Endothelial cell of umbilical vein (primary cell): ENCODE data around the gene PTPRD. TPM values are rescaled to one million over a fixed set of nuclear protein-coding genes. Genes with fewer than 3 reads are reported as not detected.

Source experiments
- BruUV-seq: library from RNA; stranded (reverse); fragments of 400-500 nt; replicated peaks from 2 replicates; lab custom pipeline; 2021; lab: Mats Ljungman, UMichigan
- CTCF ChIA-PET: fragments of 300-600, 350-600 bp; sonication (Branson Sonifier 250); formaldehyde crosslinking; loops from one replicate; lab custom pipeline; 2021; ENCODE audit warnings: antibody characterized with exemption, inconsistent platforms; lab: Charles Lee
- POLR2A ChIA-PET: fragments of 300-600, 350-600 bp; sonication (Branson Sonifier 250); formaldehyde crosslinking; loops from one replicate; lab custom pipeline; 2021; ENCODE audit warnings: antibody characterized with exemption, inconsistent platforms; lab: Charles Lee
- DNase-seq: peaks from one replicate; pipeline ENCODE4 v3.0.0-alpha.2; 2011; ENCODE audit warnings: low read depth, low spot score
- FAIRE-seq: peaks from 2 replicates; lab custom pipeline; 2011; peaks lifted over from hg19 to GRCh38; lab: Jason Lieb, UNC
- H2AFZ ChIP-seq: 2 replicates; pipeline ENCODE4 v1.6.0; 2012; ENCODE audit warnings: low read depth, low read length, control low read depth, inconsistent platforms
- H3K27ac ChIP-seq: 2 replicates; pipeline ENCODE4 v1.5.1; 2011; ENCODE audit warnings: low read depth, mild to moderate bottlenecking, control low read depth, low read length, moderate library complexity; ENCODE audit not compliant: insufficient read depth
- H3K27me3 ChIP-seq, 2 experiments: 2 replicates each; pipeline versions ENCODE4 v1.6.0 to v1.6.1; 2011; ENCODE audit warnings: low read length in 2 of 2, mixed read lengths in 1 of 2; ENCODE audit not compliant: control insufficient read depth in 2 of 2, insufficient read depth in 2 of 2
- H3K36me3 ChIP-seq, 2 experiments: 2 replicates in 1 of 2; 3 replicates in 1 of 2; pipeline ENCODE4 v1.5.1; 2011; ENCODE audit warnings: low read length in 2 of 2, mild to moderate bottlenecking in 1 of 2, moderate library complexity in 1 of 2; ENCODE audit not compliant: control insufficient read depth in 2 of 2, insufficient read depth in 2 of 2; ENCODE audit errors: extremely low read depth in 1 of 2
- H3K4me1 ChIP-seq: 3 replicates; pipeline ENCODE4 v1.5.1; 2011; ENCODE audit warnings: mild to moderate bottlenecking, low read length; ENCODE audit not compliant: control insufficient read depth, insufficient read depth; ENCODE audit errors: extremely low read depth
- H3K4me2 ChIP-seq: 2 replicates; pipeline ENCODE4 v1.6.1; 2011; ENCODE audit warnings: low read length, control low read depth, mixed read lengths; ENCODE audit not compliant: insufficient read depth
- H3K4me3 ChIP-seq, 3 experiments: fragments of 200-600 bp in 1 of 3; sonication (generic), shearing (Covaris generic) in 1 of 3; replicated peaks in 1 of 3; 2 replicates each; pipeline ENCODE4 v1.5.1; 2011 to 2016; ENCODE audit warnings: control low read depth in 3 of 3, low read length in 3 of 3, mild to moderate bottlenecking in 2 of 3, inconsistent platforms in 1 of 3, low read depth in 1 of 3, moderate library complexity in 1 of 3; ENCODE audit not compliant: insufficient read depth in 1 of 3
- H3K79me2 ChIP-seq: 2 replicates; pipeline ENCODE4 v1.6.0; 2012; ENCODE audit warnings: low read length, inconsistent platforms; ENCODE audit not compliant: control insufficient read depth, insufficient read depth
- H3K9ac ChIP-seq: replicated peaks from 2 replicates; pipeline ENCODE3; 2011; ENCODE audit warnings: low read length, control low read depth; ENCODE audit not compliant: insufficient read depth; ENCODE audit errors: extremely low read depth
- H3K9me1 ChIP-seq: replicated peaks from 3 replicates; pipeline ENCODE4 v1.6.0; 2011; ENCODE audit warnings: mild to moderate bottlenecking, low read length; ENCODE audit not compliant: control insufficient read depth, insufficient read depth; ENCODE audit errors: extremely low read depth
- H3K9me3 ChIP-seq: replicated peaks from 2 replicates; pipeline ENCODE4 v1.5.1; 2012; ENCODE audit warnings: low read length, inconsistent platforms; ENCODE audit not compliant: control insufficient read depth, insufficient read depth
- H4K20me1 ChIP-seq: replicated peaks from 2 replicates; pipeline ENCODE3; 2011; ENCODE audit warnings: mild to moderate bottlenecking, low read length; ENCODE audit not compliant: control insufficient read depth, insufficient read depth; ENCODE audit errors: extremely low read depth
- EZH2 ChIP-seq: IDR thresholded peaks from 2 replicates; pipeline ENCODE4 v1.6.1; 2012; ENCODE audit warnings: borderline replicate concordance, low read depth, mild to moderate bottlenecking, moderate library complexity, low read length, inconsistent platforms; ENCODE audit not compliant: severe bottlenecking
- FOS ChIP-seq: IDR thresholded peaks from 2 replicates; pipeline ENCODE4 v1.6.1; 2011; ENCODE audit warnings: mild to moderate bottlenecking, low read length, moderate library complexity, borderline replicate concordance; ENCODE audit not compliant: insufficient read depth
- GATA2 ChIP-seq: IDR thresholded peaks from 2 replicates; pipeline ENCODE4 v1.7.0; 2011; ENCODE audit warnings: low read depth, mild to moderate bottlenecking, moderate library complexity, mixed read lengths, low read length; ENCODE audit not compliant: insufficient read length, insufficient read depth
- JUN ChIP-seq: IDR thresholded peaks from 2 replicates; pipeline ENCODE4 v1.6.1; 2011; ENCODE audit warnings: borderline replicate concordance, low read depth; ENCODE audit not compliant: insufficient read length, insufficient read depth
- MYC ChIP-seq: IDR thresholded peaks from one replicate; pipeline ENCODE4 v1.6.1; 2011; ENCODE audit warnings: mild to moderate bottlenecking, low read depth, low read length
- POLR2A ChIP-seq: IDR thresholded peaks from 2 replicates; pipeline ENCODE4 v1.6.1; 2012; ENCODE audit warnings: low read depth, mild to moderate bottlenecking, control low read depth, low read length
- POLR2AphosphoS5 ChIP-seq: IDR thresholded peaks from 2 replicates; pipeline ENCODE4 v1.6.1; 2012; ENCODE audit warnings: low read depth, mild to moderate bottlenecking, control low read depth, low read length, moderate library complexity; ENCODE audit not compliant: insufficient read depth
- dilution Hi-C: fragments of 300-500 bp; cut with MboI; formaldehyde crosslinking; loops from one replicate; pipeline ENCODE4 v1.15.0; 2019; ENCODE audit warnings: low sequenced_read_pairs; ENCODE audit not compliant: extremely low pct_ligation_motif_present
- intact Hi-C: fragments of 100-400 bp; cut with micrococcal nuclease; formaldehyde crosslinking; loops from one replicate; pipeline ENCODE4 v1.10.0; 2022
- polyA plus RNA-seq, 4 experiments: library from polyadenylated mRNA; depleted of rRNA in 3 of 4; stranded (reverse) in 3 of 4; unstranded in 1 of 4; fragments of >200 nt; gene quantifications; 2 replicates each; pipeline versions ENCODE4 v1.2.1 to v1.2.3, GENCODE V29; 2011 to 2012; ENCODE audit warnings: missing spikeins in 1 of 4
- total RNA-seq: library from RNA; stranded (reverse); gene quantifications from 2 replicates; pipeline ENCODE4 v1.2.3, GENCODE V29; 2021
- TF ChIP-seq, protein P1 (sequence below): IDR thresholded peaks from 2 replicates; pipeline ENCODE4 v1.6.1; 2011; ENCODE audit not compliant: insufficient read depth, insufficient read length
- TF ChIP-seq, protein P2 (sequence below), 2 donors: IDR thresholded peaks; 1 replicate in 1 of 2; 2 replicates in 1 of 2; pipeline ENCODE4 v1.5.1; 2011; ENCODE audit warnings: low read length in 2 of 2, mild to moderate bottlenecking in 2 of 2, moderate library complexity in 2 of 2, control low read depth in 1 of 2, inconsistent platforms in 1 of 2, low read depth in 1 of 2; ENCODE audit not compliant: insufficient read depth in 1 of 2; ENCODE audit errors: extremely low read depth in 1 of 2

The PTPRD gene
- total and polyA plus RNA-seq, 2 donors (not counting 3 experiments of a cell fraction or from before 2014, with no cell fraction given): 5.5 to 5.7 TPM

DNA sequence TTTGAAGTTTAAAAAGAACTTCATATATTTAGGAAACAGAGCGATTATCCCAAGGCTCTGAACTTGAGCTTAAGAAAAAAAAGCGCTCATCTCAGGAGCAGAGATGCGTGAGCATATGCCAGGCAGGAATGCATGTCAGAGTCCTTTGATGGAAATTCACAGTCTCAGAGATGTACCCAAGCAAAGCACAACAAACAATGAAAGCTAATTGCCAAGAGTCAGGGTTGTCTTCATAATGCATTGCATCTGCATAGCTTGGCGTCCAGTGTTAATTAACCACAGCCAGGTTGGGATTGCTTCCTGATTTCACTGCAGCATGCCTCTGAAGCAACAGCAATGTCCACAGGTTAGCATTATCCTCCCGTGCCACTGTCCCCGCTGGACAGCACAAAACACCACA, 1906.3 kb downstream of the PTPRD start:
- dilution Hi-C loops (no loop called here), intact Hi-C loops (no loop called here)
- H3K9me1 ChIP-seq: no peaks in the 10 kb centered on the region
- FAIRE-seq: no peak
- DNase-seq: no peak
- H3K4me1 ChIP-seq: no peaks in the 10 kb centered on the region
- CTCF ChIA-PET: interaction anchor here (1.1 to 1.2 kb wide), 2 partner anchors 10 to 1236 kb away, joined by 3 read pairs; no protein-coding TSS in a partner anchor
- H3K4me3 ChIP-seq: no peak overlapping the region
- no peaks in the 10 kb centered on the region for H3K36me3 ChIP-seq
- H3K4me2 ChIP-seq: no peak overlapping the region
- H3K27ac ChIP-seq: no peak overlapping the region
- H4K20me1 ChIP-seq: no peaks in the 10 kb centered on the region
- H3K79me2 ChIP-seq: no peaks in the 10 kb centered on the region
- TF ChIP-seq, protein P1, sequence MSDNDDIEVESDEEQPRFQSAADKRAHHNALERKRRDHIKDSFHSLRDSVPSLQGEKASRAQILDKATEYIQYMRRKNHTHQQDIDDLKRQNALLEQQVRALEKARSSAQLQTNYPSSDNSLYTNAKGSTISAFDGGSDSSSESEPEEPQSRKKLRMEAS: no peak
- TF ChIP-seq GATA2: no peak
- no peak for TF ChIP-seq EZH2
- no peak for TF ChIP-seq FOS
- no peak for TF ChIP-seq POLR2AphosphoS5
- TF ChIP-seq, protein P2, sequence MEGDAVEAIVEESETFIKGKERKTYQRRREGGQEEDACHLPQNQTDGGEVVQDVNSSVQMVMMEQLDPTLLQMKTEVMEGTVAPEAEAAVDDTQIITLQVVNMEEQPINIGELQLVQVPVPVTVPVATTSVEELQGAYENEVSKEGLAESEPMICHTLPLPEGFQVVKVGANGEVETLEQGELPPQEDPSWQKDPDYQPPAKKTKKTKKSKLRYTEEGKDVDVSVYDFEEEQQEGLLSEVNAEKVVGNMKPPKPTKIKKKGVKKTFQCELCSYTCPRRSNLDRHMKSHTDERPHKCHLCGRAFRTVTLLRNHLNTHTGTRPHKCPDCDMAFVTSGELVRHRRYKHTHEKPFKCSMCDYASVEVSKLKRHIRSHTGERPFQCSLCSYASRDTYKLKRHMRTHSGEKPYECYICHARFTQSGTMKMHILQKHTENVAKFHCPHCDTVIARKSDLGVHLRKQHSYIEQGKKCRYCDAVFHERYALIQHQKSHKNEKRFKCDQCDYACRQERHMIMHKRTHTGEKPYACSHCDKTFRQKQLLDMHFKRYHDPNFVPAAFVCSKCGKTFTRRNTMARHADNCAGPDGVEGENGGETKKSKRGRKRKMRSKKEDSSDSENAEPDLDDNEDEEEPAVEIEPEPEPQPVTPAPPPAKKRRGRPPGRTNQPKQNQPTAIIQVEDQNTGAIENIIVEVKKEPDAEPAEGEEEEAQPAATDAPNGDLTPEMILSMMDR (IDR thresholded peaks at IDR 0.05; ENCODE audit: extremely low read depth in 1 of 2, insufficient read depth in 1 of 2, low read depth in 1 of 2, low read length in 2 of 2): no peak
- TF ChIP-seq JUN: no peak
- TF ChIP-seq MYC: no peak
- no peak for TF ChIP-seq POLR2A
- H3K27me3 ChIP-seq: no peaks in the 10 kb centered on the region
- no TSS peak for BruUV-seq
- POLR2A ChIA-PET: no interaction called here
- H3K9me3 ChIP-seq: no peaks in the 10 kb centered on the region
- no peak overlapping the region for H3K9ac ChIP-seq
- H2AFZ ChIP-seq: no peak overlapping the region
